GM19035 (cell line): ENCODE measurements around the gene AFM.
A peak's percentile ranks its signal among the peaks of the same experiment; 100 is the strongest.
"Not testable (repeated sequence)": the region's sequence is repeated elsewhere in the genome, so short reads cannot be mapped to it uniquely, and the experiment has no call there.

Experiments used
- ATAC-seq: cut with Tn5 transposase; IDR thresholded peaks from one replicate; pipeline ENCODE4 v1.9.1; 2021; ENCODE audit not compliant: unreplicated experiment

Gene AFM

GRCh38 chr4:73501664-73502265 lies 20.2 kb downstream of the AFM start:
- no peak for ATAC-seq

DNA sequence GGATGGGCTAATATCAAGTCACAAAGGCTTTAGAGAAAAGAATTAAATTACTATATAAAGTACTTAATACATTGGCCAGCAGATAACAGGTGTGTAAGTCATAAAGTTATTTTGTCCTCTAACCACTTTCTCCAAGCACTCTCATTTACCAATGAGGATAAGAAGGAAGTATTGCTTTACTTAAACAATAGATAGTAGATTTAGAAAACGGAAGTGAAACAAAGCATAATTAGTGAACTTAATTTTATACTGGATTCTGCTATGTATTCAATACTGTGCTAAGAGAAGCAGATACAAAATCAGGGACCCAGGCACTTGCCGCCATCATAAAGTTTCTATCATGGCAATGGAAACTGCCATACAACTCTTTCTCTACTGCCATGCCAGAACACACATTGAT lies 24.0 kb downstream of the AFM start:
- ATAC-seq: no peak

- ATAC-seq: no peak
These were observed 26.0 kb downstream of the AFM start for GRCh38 chr4:73507541-73507940.

GRCh38 chr4:73508651-73509050 lies 27.1 kb downstream of the AFM start:
- ATAC-seq: no peak

- no peak for ATAC-seq
These were observed 36.8 kb downstream of the AFM start for GRCh38 chr4:73518340-73518739.

DNA sequence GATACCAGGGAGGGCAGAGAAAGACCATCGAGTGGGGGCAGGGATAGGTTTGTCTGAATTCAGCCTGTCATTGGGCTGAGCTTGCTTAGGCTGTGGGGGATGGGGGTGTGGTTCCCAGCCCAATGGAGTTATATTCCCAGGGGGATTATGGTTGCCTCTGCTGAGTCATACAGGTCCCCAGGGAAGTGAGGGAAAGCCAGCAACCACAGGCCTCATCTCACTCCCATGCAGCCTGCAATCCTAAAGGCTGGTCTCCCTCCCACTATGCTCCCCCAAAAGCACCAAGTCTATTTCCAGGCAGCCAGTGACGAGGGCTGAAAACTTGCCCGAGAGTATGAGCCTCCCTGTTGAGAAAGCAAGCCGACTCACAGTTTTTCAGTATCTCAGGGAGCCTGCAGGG lies 39.3 kb downstream of the AFM start:
- ATAC-seq: no peak

DNA sequence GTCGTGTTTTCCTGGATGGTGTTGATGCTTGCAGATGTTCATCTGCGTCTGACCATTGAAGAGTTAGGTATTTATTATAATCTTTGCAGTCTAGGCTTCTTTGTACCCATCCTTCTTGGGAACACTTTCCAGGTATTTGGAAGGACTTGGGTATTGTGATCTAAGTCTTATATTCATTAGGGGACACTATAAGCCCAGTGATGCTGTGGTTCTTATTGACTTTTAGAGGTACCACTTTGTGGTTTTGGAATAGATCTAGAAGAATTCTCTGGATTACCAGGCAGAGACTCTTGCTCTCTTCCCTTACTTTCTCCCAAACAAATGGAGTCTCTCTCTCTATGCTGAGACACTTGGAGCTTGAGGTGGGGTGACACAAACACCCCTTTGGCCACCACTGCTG lies 41.6 kb downstream of the AFM start:
- ATAC-seq: no peak

DNA sequence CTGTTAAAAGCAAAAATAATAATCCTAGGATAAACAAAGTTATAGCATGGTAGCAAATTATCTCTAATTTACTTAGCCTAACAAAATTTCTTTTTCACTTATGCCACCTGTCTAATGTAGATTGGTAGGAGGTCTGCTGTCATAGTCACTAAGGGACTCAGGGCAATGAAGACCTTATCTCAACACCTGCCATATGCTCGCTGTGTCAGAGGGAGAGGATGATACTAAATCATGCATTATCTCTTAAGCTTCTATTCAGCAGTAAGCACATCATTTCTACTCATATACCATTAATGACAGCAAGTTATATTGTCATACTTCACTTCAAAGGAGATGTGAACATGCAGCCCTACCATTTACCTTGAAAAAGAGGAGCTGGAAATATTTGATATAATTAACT lies 44.1 kb downstream of the AFM start:
- no peak for ATAC-seq

GRCh38 chr4:73527196-73527595 lies 45.7 kb downstream of the AFM start:
- peak; percentile 77 for ATAC-seq

- ATAC-seq: no peak
These were observed 46.6 kb downstream of the AFM start for GRCh38 chr4:73528171-73528570.

DNA sequence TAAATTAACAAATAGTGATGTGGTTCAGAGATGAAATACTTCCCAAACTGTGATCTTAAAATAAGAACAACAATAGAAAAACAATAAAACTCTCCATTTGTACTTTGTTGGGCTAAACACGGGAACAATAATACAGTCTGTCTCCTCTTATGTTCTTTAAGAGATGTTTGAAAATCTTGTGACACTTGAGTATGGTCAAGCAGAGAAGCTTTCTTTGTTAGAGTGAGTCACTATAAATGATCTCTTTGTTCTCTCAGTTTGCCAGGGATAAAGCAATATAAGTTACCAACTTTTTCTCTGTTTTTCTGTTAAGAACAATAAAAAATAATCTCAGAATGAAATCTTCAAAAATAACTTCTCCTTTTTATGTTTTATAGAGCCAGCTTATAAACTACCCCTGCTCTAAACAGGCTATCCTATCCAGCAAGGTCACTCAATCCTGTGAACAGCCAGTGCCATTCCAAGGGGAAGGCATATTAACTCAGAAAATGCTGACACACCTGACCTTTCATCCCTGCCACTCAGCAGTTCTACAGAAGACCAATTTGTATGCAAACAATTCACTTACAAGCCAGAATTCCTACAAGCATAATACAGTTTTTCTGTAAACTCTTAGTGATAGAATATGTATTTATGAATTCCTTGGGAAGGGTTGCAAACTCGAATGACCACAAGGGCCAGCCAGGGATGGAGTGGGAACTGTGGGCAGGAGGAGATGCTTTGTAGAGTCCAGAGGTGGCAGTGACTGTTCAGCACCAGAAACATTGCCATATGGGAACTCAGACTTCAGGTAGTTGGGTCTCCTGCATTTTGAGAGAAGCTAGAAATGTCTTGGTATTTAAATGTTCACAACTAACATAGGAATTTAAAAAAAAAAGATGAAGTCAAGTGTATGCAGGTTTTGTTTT lies 52.2 kb downstream of the AFM start:
- ATAC-seq: no peak

DNA sequence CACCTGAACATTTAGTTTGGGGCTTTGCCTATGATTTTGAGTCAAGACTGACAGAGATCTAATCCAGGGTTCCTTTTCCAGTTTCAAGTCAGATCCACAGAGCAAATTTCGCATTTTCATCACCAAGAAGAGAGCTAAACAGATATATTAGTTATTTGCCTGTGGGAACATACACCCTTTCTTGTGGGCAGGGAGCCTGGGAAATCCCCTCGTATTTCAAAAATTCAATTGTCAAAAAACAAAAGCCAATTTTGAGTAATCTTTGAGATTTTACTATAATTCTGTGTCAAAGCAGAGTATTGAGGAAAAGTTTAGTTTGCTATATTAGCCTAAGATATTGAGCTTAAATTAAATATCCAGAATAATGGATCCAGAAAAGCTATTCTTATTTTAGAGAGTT lies 56.6 kb downstream of the AFM start:
- no peak for ATAC-seq

DNA sequence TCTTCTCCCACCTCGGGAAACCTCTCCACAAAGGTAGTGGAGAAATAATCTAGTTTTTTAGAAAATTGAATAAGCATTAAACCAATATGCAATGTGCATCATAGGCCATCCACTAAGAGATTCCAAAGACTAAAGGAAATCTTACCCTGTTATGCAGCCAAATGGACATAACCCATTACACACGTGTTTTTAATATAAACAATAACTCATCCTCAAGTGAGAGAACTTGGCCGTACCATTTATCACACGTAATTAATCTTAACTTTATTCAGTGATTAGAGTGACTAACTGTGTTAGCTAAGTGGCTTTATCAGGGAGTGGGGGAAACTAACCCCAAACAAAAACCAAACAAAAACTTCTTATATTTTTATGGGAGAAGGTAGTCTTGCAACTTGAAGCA lies 57.8 kb downstream of the AFM start:
- ATAC-seq: no peak

DNA sequence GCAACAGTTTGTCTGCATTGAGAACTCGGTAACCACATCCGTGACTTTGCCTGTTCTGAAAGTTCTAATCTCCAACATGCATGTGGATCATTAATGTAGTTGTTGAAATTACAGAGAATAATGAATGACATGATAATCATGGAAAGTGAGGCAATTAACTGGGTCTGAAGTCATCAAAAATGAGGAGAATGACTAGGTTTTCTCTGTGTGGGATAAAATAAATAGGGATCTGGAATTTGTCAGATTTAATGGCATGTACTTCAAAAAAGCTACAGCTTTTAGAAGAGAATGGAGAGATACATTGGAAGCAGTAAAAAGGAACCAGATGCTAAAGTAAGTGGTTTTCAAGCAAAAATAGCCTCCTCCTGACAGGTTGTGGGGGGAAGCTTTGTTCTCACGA lies 59.3 kb downstream of the AFM start:
- no peak for ATAC-seq

GRCh38 chr4:73541251-73541650 lies 59.7 kb downstream of the AFM start:
- no peak for ATAC-seq

GRCh38 chr4:73544620-73545019 lies 63.1 kb downstream of the AFM start:
- no peak for ATAC-seq

DNA sequence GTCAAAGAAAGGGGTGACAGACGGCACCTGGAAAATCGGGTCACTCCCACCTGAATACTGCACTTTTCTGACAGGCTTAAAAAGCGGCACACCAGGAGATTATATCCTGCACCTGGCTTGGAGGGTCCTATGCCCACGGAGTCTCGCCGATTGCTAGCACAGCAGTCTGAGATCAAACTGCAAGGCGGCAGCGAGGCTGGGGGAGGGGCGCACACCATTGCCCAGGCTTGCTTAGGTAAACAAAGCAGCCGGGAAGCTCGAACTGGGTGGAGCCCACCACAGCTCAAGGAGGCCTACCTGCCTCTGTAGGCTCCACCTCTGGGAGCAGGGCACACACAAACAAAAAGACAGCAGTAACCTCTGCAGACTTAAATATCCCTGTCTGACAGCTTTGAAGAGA lies 69.3 kb downstream of the AFM start:
- ATAC-seq: not testable (repeated sequence)
